Adipocyte (in vitro differentiated cells): Measurements from ENCODE around the gene ADORA1.

Experiments used
- DNase-seq: peaks from one replicate; pipeline ENCODE4 v3.0.0-alpha.2; 2015; ENCODE audit warnings: low read depth
- H3K27me3 ChIP-seq: replicated peaks from 2 replicates; pipeline ENCODE4 v1.7.0; 2013; ENCODE audit warnings: mild to moderate bottlenecking, low read length, moderate library complexity; ENCODE audit not compliant: control insufficient read depth, insufficient read depth
- H3K36me3 ChIP-seq: 2 replicates; pipeline ENCODE4 v1.7.0; 2013; ENCODE audit warnings: low read length, mild to moderate bottlenecking, moderate library complexity; ENCODE audit not compliant: control insufficient read depth, insufficient read depth, severe bottlenecking
- H3K4me1 ChIP-seq: 2 replicates; pipeline ENCODE4 v1.7.0; 2013; ENCODE audit warnings: mild to moderate bottlenecking, low read length, moderate library complexity; ENCODE audit not compliant: control insufficient read depth, insufficient read depth
- H3K4me3 ChIP-seq: 2 replicates; pipeline ENCODE4 v1.7.0; 2013; ENCODE audit warnings: mild to moderate bottlenecking, low read length, moderate library complexity
- H3K9ac ChIP-seq: 2 replicates; pipeline ENCODE4 v1.7.0; 2013; ENCODE audit warnings: mild to moderate bottlenecking, low read length, moderate library complexity
- H3K9me3 ChIP-seq: 2 replicates; pipeline ENCODE4 v1.7.0; 2013; ENCODE audit warnings: mild to moderate bottlenecking, low read length, moderate library complexity; ENCODE audit not compliant: control insufficient read depth

The ADORA1 gene

DNA sequence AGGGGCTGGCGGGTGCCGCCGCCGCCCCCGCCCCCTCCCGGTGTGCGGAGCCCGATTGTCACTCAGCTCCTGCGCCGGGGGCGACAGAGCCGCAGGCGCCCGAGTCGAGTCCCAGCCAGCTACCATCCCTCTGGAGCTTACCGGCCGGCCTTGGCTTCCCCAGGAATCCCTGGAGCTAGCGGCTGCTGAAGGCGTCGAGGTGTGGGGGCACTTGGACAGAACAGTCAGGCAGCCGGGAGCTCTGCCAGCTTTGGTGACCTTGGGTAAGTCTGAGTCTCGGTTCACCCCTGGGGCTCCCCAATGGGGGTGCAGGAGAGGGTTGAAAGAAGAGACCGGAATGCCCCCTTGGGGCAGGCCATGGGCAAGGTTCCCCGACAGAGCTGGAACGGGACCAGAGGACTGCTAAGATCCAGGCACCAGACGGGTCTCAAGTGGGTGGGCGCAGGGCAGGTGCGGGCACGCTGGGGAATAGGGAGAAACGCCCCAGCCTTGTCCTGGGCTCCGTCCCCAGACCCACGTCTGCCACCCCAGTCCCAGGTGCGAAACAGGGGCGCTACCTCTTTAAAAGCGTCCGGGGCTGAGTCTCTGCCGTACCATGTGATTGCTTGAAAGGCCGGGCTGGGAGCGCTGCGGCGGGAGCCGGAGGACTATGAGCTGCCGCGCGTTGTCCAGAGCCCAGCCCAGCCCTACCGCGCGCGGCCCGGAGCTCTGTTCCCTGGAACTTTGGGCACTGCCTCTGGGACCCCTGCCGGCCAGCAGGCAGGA lies at the start of gene ADORA1:
Gene ADORA1, plus strand, starts transcription at position 61 of the 765 bp plus-strand sequence. CDS start 1,116 bp downstream, outside the sequence.
- Histone ChIP-seq H3K36me3 (no peaks in the 10 kb centered on the region), H3K9ac (peak within 1 kb of the TSS; percentile 70), H3K27me3 (peaks cover 21% of the 10 kb centered on the region), H3K9me3 (no peaks in the 10 kb centered on the region), H3K4me1 (peaks cover 37% of the 10 kb centered on the region), H3K4me3 (peak within 1 kb of the TSS; percentile 73)
- peak; percentile 77 for DNase-seq

DNA sequence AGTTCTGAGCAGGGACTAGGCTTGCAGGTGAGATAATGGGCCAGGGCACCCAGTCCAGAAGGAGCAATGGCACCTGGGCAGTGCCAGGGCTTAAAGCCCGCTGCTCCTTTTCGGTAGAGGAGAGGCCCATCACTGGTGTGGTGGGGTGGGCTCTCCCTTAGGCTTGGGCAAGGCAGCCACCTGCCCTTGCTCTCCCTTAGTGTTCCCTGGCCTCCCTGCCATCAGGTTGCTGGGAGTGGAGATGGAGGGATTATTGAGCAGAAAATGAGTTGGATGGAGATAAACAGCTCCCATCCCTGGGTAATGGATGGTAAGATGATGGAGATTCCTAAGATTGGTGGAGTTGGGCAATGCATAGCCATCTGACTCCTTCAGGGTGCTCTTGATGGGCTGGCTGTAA lies 49.6 kb upstream of the ADORA1 start:
- Histone ChIP-seq H3K9me3 (no peaks in the 10 kb centered on the region), H3K27me3 (peaks cover 62% of the 10 kb centered on the region), H3K9ac (no peak overlapping the region), H3K4me3 (no peak overlapping the region), H3K4me1 (no peaks in the 10 kb centered on the region), H3K36me3 (no peaks in the 10 kb centered on the region)
- DNase-seq: no peak

DNA sequence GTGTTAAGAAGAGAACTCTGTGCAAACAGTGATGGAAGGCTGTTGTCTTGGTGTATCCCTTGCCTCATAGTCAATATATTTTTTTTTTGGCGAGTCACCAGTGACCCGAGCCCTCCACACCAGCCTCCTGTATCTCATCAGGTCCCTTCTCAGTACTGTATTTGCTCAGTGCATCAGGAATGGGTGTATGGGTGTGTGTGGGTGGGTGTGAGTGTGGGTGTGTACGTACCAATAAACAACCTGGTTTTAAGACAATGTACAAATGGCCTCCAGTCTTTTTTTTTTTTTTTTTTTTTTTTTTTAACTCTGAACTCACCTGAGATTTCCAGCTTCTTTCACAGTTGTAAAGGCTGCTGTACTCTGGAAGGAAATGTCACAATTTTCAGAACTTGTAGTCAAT lies 49.0 kb upstream of the ADORA1 start:
- Histone ChIP-seq H3K4me3 (no peak overlapping the region), H3K9ac (no peak overlapping the region), H3K36me3 (no peaks in the 10 kb centered on the region), H3K9me3 (no peaks in the 10 kb centered on the region), H3K27me3 (peaks cover 57% of the 10 kb centered on the region), H3K4me1 (no peaks in the 10 kb centered on the region)
- DNase-seq: no peak

DNA sequence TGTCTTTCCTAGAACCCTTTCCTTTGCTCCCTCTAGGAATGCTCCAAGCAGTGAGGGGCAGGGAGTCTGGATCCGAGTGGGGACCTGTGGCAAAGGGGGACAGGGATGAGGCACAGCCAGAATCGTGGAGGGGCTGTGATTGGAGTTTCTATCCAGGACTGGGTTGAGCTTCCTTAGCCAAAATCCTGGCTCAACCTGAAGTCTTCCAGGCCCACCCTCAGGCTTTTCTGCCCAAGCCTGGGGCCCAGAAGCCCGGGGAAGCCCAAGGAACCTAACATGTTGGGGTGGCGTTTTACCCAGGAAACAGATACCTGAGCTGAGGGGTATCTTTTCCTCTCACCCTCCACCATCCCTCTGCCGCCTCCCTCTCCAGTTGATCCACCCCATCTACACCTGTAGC lies 47.1 kb upstream of the ADORA1 start:
- Histone ChIP-seq H3K27me3 (peaks cover 43% of the 10 kb centered on the region), H3K4me1 (peaks cover 4% of the 10 kb centered on the region), H3K36me3 (no peaks in the 10 kb centered on the region), H3K4me3 (no peak overlapping the region), H3K9ac (no peak overlapping the region), H3K9me3 (no peaks in the 10 kb centered on the region)
- no peak for DNase-seq

DNA sequence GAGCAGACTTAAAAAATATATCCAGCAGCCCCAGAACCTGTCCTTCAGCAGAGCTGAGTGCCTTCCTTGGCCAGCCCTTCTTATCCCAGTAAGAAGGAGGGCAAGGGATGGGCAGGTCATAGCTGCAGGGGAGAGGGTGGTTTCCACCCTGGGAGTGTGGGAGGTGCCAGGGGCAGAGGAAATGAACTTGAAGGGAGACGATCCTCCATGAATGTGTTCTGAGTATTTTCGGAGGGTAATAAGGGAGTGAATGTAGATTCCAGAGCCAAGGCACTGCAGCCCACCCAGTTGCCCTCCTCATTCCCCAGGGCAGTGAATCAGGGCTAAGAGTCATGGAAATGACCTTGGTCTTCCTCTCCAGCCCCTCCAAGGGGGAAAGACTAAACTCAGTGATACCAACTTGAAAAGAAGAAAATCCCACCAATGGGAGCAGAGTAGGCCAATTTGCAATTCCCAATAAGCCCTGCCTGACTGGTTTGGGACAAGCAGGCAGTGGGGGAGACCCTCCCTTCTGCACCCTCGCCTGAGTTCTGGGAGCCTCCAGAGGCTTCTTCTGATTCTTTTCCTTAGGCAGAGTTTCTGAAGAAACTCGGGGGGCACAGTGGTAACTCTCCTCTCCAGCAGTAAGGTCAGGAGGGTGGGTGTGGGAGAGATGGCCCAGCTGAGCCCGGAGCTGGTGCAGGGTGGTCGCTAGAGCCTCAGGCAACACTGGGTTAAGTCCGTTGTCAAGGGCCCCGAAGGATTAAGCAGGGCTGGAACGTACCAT lies 45.9 kb upstream of the ADORA1 start:
- Histone ChIP-seq H3K27me3 (peaks cover 38% of the 10 kb centered on the region), H3K9ac (no peak overlapping the region)
- no peak for DNase-seq

DNA sequence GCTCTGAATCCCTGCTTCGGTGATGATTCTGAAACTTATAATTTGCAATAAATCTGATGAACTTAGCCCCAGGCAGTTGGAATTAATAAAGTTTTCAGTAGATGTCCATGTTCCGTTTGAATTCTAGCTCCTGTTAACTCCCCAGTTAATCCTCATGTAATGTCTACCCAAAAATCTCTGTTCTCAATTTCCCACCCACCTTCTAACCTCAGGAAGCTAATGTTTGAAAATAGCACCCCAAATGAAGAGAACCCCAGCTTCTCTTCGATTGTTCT lies 45.4 kb upstream of the ADORA1 start:
- Histone ChIP-seq H3K27me3 (peaks cover 37% of the 10 kb centered on the region), H3K4me3 (no peak overlapping the region), H3K9ac (no peak overlapping the region), H3K9me3 (no peaks in the 10 kb centered on the region), H3K36me3 (no peaks in the 10 kb centered on the region), H3K4me1 (peaks cover 4% of the 10 kb centered on the region)
- DNase-seq: no peak

More for the DNA sequence above, 45.9 kb upstream of the ADORA1 start:
- Histone ChIP-seq H3K4me1 (peaks cover 4% of the 10 kb centered on the region), H3K36me3 (no peaks in the 10 kb centered on the region), H3K9me3 (no peaks in the 10 kb centered on the region), H3K4me3 (no peak overlapping the region)

DNA sequence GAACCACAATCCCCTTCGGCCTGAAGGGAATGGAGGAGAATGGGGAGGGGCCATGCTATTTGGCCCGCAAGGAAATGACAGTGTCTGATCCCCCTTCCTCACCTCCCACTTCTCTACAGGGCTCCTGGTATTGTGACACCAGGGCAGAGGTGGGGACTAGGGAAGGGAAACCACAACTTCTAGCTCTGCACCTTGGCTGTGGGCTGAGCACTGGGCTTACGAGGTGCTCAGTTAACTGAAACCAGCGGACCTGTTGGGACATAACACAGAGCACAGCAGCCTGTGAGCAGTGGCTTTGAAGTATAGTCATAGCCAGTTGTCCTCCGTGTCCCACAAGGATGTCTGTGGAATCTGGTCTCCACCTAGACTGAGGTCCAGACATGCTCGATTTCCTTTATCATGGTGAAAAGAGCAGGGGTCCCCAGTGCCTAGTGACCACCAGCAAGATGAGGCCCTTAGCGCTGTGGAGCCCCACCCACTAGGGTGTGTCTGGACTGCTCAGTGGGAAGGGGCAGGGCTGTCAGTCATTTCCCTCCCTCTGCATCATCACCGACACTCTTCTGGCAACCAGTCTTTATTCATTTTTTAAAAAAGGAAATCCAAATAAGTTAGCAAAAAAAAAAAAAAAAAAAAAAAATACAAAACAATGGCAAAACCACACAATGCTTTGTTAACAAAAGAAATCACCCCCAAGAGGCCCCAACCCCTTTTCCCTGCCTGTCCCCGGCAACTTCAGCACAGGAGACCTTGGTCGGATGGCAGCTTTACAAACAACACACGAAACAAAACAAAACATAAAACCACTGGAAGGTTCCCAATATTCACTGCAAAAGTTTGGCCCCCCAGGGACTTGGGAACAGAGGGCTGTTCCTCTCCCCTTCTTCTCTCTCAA lies 44.7 kb upstream of the ADORA1 start:
- no peak overlapping the region for H3K9ac ChIP-seq
- DNase-seq: no peak
- peaks cover 31% of the 10 kb centered on the region for H3K27me3 ChIP-seq
- H3K9me3 ChIP-seq: no peaks in the 10 kb centered on the region
- H3K4me3 ChIP-seq: no peak overlapping the region
- H3K4me1 ChIP-seq: peaks cover 4% of the 10 kb centered on the region
- no peaks in the 10 kb centered on the region for H3K36me3 ChIP-seq

DNA sequence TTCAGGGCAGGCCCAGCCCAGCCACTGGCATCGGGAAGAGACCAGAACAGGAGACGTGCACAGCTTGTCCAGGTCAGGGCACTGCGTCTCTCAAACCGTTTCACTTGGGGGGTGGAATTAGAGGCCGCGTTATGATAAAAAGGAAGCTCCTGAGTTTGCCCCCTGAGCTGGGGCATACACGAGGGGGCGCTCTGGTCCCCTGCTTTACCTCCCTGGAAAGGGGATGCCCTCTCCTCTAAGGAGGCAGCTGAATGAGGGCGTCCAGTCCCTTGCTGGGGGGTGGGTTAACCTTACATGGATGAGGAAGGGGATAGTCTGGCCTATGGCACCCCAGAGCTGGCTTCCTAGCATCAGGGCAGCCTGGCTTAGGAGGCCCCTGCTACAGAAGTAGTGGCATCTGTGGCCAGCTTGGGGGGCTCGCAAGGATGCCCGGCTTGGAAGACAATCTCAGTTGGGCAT lies 44.0 kb upstream of the ADORA1 start:
- H3K4me3 ChIP-seq: no peak overlapping the region
- no peaks in the 10 kb centered on the region for H3K36me3 ChIP-seq
- DNase-seq: no peak
- peaks cover 36% of the 10 kb centered on the region for H3K27me3 ChIP-seq
- no peak overlapping the region for H3K9ac ChIP-seq
- peaks cover 4% of the 10 kb centered on the region for H3K4me1 ChIP-seq
- H3K9me3 ChIP-seq: no peaks in the 10 kb centered on the region

DNA sequence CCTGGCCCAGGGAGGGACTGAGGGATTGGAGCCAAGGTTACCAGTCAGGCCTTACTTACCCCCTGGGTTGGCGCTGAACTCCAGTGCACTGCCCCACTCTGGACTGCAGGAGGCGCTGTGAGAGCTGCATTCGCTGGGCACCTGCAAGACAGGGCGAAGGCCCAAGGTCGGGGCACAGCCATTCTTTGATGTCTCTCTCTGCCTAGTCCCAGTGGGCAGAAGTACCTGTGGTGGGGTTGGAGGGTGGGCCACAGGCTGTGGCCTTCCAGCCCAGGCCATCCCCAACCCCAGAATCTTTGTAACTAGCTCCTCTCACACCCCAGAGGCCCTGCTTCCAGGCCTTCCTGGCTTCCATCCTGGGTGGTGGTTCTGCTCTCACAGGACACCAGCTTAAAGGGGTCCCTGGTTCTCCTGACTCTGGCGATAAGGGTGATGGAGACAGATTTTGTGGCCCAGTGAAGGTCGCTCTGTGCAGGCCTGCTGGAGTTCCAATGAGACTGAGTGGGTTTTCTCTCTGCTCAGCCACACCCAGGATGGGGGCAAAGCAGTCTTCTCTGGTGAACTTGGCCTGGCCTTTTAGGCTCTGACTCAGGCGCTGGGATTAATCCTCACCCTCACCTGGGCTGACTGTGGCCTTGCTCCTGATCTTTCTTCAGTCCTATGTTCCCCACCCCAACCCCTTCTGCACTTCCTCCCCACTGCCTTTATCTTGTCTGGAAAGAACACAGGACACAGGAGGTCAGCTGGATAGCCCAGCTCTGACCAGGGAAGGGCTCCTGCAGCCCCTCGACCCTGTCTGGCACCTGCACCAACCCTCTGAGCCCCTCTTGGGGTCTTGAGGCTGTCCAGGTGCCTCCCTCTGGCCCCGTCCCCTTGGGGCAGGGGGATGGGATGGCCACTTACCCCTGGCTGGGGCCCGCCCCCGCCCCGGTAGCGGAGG lies 42.7 kb upstream of the ADORA1 start:
- peaks cover 4% of the 10 kb centered on the region for H3K4me1 ChIP-seq
- H3K36me3 ChIP-seq: no peaks in the 10 kb centered on the region
- no peak overlapping the region for H3K4me3 ChIP-seq
- peaks cover 44% of the 10 kb centered on the region for H3K27me3 ChIP-seq
- H3K9me3 ChIP-seq: no peaks in the 10 kb centered on the region
- DNase-seq: no peak
- no peak overlapping the region for H3K9ac ChIP-seq

DNA sequence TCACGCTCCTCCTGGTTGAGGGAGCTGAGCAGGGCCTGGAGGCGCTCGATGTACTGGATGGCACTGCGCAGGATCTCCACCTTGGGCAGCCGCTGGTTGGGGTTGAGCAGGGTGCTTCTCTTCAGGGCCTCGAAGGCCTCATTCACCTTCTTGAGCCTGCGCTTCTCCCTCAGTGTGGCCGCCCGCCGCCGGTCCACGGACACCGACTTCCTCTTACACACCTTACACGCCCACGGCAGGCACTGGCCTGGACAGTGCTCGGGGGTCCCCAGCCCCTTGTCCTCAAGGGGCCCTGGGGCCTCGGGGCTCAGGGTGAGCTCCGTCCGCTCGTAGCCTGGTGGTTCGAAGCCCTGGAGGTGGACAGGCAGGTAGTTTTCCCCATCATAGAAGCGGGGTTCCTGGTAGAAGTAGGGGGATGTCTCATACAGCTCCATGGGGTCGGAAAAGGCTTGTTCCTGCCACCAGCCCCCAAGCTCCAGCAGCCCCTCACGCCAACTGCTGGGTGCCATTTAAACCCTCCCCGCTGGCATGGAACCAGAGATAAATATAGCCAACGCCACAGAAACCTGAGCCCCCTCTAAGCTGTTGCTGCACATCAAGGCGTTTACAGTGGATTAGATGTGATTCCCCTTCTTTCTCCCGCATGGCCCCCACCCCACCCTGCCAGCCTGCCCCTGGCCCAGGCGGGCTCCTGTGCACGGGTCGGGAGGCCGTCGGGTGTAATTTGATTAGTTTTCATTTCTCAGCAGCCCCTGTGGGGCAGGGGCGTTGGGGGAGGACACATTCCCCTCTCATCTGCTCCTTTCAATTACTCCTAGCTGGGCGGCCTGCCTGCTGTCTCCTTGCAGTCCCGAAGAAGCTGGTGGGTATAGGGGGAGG lies 41.8 kb upstream of the ADORA1 start, which contains the start of gene MYOG:
Gene MYOG, minus strand, starts transcription at position 485 of the 879 bp plus-strand sequence. Its CDS starts 51 bp downstream, at position 434.
- Histone ChIP-seq H3K4me3 (no peak within 1 kb of the TSS), H3K4me1 (peaks cover 4% of the 10 kb centered on the region)
- no peak for DNase-seq

More for the DNA sequence above, 41.8 kb upstream of the ADORA1 start, which contains the start of gene MYOG:
- H3K27me3 ChIP-seq: peaks cover 43% of the 10 kb centered on the region
- H3K9me3 ChIP-seq: no peaks in the 10 kb centered on the region
- H3K36me3 ChIP-seq: no peaks in the 10 kb centered on the region
- H3K9ac ChIP-seq: no peak within 1 kb of the TSS
